ENCODE results near the gene TNIK.

Gene TNIK

DNA sequence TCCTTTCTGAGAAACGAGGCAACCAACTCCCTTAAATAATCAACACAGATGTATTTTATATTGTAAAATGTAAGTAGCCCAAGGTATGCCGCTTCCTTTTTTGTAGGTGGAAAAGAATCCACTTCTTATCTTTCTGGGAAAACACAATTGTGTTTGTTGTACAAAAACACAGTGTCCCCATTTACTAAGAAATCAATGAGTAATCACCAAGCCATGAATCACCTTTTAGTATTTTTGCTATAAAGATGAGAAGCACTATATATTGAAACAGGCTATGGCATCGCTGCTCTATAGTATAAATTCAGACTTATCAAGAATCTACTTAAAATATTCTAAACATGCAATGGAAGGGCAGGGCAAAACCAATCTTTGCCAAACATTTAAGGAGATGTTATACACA, 104.0 kb downstream of the TNIK start:
- DNase-seq: no peak

DNA sequence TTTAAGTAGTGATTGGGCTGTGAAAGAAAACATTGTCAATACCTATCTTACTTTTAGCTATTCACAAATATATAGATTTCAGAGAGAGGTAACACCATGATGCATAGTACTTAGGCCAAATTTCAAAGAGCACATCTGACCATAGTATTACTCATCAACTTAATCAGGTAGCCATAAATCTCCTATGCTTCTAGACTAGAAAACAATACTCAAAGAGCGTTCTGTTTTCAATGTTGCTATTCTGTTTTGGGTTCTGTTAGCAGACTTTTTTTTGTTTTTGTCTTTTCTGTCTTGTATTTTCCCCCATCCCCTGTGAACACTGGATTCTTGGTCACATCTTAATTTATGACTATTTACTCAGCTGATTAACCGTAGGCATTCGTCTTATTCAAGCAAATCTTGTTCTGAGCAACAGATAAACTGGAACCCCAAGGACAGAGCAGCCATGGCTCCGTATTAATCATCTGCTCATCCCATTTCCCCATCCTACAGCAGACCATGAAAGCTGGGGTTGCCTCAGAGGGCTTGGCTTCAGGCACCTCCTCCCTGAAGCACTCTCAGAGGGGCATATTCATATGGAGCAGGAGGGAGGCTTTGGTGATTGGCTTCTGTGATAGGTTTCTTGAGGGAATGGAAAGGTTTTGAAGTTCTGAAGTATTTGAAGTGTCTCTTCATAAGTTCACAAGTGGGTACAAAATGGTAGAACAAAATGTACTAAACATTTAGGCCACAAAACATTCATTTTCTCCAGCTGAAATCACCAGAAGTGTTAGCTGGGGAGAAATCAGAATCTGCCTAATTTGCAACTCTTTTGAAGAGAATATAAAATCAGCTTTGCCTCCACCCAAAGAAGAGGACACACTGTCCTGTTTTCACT, 105.3 kb downstream of the TNIK start:
- no peak for DNase-seq

- DNase-seq: no peak
Observed at GRCh38 chr3:171354049-171354705, 106.0 kb downstream of the TNIK start.

- DNase-seq: no peak
Observed at GRCh38 chr3:171353423-171353822, 106.8 kb downstream of the TNIK start.

DNA sequence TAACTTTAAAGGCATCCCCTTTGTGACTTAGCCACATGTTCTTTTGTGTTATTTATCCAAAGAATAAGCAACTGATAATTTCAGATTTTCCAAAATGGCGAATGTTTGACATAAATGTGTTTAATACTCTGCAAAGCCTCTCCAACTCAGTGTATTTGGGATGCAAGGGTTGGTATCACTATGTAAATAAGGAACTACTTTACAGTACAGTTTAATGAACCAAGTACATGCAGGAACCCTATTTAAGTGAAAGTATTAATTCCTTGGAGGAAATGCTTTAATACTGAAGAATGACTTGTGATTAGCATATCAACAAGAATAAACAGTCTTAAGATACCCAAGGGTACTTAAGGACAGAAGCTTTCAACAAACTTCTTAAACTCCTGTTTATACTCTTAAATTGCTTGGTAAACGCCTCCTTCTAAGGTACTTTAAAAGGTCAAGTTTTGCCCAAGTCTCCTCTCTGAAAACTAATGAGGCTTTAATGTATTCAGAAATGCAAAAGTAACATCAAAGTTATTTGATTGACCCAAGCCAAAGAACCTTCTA, 107.7 kb downstream of the TNIK start:
- DNase-seq: no peak

DNA sequence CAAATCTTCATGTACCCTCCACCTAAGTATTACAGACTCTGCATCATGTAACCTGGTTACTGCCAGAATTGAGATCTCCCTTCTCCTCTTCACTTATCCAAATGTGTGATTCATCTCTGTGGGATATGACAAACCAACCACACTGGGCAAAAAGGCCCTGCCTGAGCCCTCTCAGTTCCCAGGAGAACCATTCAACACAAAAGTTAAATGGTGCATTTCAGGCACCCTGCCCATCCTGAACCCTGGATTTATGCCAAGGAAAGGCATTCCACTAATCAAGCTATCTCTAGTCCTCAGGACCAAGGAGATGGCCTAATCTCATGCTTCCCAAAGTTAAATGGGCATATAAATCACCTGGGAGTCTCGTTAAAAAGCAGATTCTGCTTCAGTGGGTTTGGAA, 108.5 kb downstream of the TNIK start:
- no peak for DNase-seq

GRCh38 chr3:171350364-171350763, 109.8 kb downstream of the TNIK start:
- no peak for DNase-seq

- DNase-seq: no peak
Observed at GRCh38 chr3:171349392-171349791, 110.8 kb downstream of the TNIK start.

- no peak for DNase-seq
Observed at GRCh38 chr3:171348121-171348520, 112.1 kb downstream of the TNIK start.

GRCh38 chr3:171347301-171348039, 112.7 kb downstream of the TNIK start:
- DNase-seq: no peak

DNA sequence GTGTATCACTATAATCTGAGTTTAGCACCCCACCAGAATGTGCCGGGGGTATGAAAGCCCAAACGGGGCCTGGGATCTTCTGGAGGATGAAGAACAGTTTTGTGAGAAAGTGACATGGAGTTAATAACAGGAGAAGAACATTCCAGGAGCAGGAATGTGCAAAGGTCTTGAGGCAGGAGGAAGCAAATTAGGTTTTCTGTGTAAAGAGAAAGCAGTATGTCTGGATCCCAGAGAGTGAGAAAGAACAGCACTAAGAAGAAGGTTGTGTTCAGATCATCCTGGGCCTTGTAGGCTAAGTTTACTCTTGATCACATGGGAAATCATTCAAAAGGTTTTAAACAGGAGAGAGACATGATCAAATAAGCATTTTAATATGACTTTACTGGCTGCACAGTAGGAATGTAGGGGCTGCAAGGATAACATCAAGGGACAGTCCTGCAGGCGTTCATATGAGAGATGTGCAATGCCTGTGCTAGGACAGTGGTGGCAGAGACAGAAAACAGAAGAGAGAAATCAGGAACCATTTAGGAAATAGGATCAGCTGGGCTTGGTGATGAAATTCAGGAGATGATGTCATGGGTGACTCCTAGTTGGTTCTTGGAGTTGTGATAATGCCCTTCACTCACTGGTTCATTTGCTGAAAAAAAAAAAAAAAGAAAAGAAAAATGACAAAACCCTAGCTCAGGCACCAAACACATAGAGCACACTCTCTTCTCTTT, 113.5 kb downstream of the TNIK start:
- no peak for DNase-seq

- DNase-seq: no peak
Observed at GRCh38 chr3:171346019-171346418, 114.2 kb downstream of the TNIK start.

GRCh38 chr3:171345107-171345843, 114.9 kb downstream of the TNIK start:
- no peak for DNase-seq

DNA sequence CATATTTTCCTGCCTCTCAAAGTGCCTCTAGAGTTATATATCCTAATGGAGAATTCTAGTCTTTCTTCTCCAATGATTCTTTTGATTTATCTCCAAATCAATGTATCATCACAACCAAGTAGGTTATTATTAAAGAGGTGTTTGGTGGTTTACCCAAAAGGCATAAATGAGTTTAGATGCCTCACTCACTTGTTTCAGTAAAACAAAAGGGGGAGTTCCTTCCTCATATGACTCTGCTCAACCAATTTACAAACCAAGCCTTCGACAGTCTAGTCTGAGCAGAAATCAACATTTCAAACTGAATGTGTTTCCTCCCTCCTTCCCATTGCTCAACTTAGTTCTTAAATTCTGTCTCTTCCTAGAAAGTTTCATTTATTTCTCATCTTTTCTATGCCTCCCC, 116.5 kb downstream of the TNIK start:
- DNase-seq: no peak

DNA sequence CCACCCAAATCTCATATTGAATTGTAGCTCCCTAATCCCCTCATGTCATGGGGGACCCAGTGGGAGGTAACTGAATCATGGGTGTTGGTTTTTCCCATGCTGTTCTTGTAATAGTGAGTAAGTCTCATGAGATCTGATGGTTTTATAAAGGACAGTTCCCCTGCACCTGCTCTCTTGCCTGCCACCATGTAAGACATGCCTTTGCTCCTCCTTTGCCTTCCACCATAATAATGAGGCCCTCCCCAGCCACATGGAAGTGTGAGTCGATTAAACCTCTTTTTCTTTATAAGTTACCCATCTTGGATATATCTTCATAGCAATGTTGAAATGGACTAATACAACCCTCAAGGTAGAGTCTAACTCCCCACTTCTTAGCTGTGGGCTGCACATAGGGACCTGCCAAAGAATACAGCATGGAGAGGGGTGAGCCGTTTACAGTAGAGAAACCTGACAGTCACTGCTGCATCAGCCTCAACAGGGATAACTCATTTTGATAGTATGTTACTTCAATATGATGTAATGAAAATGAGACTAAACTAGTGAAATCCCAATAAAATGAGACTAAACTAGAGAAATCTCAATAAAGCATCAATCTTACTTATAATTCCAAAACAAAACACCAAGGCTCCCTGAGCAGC, 117.3 kb downstream of the TNIK start:
- DNase-seq: no peak

DNA sequence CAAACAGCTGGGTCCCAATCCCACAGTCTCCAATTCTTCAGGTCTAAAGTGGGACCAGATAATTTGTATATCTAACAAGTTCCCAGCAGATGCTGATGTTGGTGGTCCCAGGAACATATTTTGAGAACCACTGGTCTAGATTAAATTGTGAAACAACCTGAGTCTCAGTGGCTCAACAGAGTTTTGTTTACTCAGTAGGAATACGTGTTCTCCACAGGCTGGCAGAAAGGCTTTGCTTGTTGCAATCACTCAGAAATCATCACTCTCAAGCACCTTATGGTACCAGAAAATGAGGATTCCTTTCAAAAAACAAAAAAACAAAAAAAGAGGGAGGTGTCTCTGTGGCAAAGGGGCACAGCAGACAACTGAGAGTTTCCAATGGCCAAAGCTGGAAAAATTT, 118.0 kb downstream of the TNIK start:
- DNase-seq: no peak

DNA sequence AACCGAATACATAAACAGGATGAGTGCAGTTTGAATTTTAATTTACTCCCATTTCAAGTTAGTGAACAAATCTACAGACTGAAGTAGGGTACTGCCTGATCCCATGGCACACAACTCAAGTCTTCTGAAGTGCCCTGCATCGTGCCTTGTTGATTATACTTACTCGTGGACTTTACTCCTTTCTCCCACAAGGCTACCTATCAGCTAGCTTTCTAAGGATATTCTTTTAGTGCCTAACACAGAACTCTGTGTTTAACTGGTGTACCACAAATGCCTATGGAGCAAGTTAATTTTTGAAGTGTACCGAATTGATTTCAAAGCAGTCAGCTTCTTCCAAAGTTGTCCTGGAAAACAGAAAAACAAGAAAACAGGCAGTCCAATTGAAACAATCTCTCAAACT, 119.8 kb downstream of the TNIK start:
- no peak for DNase-seq

- DNase-seq: no peak
Observed at GRCh38 chr3:171339598-171339997, 120.6 kb downstream of the TNIK start.

GRCh38 chr3:171336406-171336805, 123.8 kb downstream of the TNIK start:
- DNase-seq: no peak

GRCh38 chr3:171335559-171335958, 124.6 kb downstream of the TNIK start:
- DNase-seq: no peak

GRCh38 chr3:171334465-171334811, 125.8 kb downstream of the TNIK start:
- DNase-seq: no peak

Measured in stimulated activated CD4-positive, alpha-beta T cell treated with anti-CD3 and anti-CD28 coated beads, Interleukin-4, amount 100 ng/mL, for 4 hours (primary cell).